ENCODE results near the gene RANBP1.

Gene RANBP1

DNA sequence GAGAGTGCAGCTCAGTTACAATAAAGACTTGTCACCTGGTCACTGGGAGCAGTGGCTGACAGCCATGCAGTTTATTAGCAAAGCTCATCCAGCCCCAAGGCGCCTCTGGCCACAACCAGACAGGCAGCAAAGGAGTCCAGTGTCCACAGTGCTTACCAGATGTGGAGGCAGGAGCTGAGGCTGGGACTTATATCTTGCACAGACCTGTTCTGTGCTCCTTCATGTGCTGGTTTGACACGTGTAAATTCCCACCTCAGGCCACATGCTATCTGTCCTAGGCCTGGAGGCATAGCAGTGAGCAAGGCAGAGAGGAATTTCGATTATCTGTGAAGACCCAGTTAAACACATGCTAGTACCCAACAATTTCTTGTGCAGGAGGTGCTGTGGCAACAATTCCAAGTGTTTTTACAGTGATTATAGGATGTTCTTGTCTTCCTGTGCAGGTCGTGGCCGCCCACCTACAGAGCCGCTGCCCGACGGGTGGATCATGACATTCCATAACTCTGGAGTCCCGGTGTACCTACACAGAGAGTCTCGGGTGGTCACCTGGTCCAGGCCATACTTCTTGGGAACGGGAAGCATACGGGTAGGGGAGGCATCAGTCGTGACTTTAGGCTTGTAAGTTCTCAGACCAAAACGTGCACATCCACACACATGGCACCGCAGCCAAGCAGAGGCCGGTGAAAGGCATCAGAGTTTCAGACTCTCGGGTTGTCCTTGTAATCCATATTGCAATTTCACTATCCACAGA, 26.5 kb upstream of the RANBP1 start:
- no peak for DNase-seq

DNA sequence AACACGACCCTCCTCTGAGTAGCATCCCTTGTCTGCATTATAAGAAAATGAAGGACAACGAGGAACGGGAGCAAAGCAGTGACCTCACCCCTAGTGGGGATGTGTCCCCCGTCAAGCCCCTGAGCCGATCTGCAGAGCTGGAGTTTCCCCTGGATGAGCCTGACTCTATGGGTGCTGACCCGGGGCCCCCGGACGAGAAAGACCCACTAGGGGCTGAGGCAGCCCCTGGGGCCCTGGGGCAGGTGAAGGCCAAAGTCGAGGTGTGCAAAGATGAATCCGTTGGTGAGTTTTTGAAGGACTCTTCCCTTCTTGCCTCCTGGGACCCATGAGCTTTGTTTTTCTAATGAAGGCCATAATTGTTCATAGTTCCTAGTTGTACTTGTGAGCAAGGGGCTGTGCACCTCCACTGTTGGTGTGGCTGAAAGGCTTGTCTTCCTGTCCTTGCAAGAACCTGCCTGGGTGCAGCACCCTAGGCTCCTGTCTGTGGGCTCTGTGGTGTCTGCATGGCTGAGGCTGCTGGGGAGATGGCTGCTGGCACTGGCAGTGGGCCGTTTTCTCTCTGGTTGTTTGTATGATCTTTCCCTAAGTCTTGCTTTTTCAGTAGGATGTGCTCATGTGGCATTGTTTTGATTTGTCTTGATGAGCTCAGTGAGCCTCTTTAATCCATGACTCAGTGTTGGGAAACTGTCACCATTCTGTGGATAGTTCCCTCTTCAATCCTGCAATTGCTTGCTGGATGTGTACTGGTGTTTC, 25.8 kb upstream of the RANBP1 start:
- no peak for DNase-seq

DNA sequence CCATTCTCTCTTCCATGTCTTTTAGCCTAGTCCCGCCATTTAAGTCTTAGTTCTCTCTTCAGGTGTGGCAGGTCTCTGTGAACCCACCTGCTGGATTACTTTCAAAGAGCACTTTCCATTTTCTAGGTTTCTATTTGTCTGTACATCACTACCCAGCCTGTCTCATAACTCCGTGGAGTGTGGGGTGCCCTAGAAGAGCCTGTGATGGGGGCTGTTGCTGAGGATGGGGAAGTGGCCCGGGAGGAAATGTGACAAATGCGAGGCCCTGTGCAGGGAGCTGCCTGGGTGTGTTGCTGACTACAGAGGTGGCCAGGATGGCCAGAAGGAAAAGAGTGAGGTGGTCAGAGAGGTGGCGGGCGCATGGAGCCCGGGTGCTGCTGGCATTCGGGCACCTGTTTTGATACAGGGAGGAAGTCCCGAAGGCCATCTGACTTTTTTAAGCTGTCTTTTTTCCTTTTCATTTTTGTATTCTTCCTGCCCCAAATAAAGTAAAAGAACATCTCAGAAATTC, 25.1 kb upstream of the RANBP1 start:
- DNase-seq = no peak

DNA sequence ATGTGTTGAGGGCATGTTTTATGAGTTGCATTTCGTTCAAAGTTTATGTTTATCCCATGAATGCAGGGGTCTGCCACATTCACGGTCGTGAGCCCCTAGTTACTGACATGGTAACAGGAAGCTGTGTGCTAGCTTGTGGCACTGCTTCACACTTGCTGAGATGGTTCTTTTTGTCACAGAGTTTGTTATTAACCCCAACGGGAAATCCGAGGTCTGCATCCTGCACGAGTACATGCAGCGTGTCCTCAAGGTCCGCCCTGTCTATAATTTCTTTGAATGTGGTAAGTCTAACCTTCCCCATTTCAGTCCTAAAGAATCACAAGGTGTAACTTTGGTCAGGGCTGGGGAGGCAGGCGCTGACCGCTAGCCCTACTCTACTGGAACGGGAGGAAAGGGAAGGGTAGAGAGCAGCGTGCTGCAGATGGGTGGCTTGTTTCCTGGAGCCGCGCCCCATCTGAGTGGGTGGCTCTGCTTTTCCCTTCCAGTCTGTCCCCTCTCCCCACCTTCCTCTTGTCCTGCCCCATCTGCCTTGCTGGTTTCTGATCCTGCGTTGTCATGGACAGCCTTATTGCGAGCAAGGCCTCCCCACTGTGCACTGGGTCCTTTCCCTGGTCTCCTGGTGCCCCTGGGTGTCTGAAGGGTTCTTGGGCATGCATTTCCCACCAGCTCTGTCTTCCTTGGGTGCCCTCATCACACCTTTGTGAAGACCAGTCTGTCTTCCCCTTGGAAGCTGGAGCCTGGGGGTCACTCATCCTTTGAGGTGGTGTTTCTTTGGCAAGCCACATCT, 24.0 kb upstream of the RANBP1 start:
- DNase-seq = no peak

DNA sequence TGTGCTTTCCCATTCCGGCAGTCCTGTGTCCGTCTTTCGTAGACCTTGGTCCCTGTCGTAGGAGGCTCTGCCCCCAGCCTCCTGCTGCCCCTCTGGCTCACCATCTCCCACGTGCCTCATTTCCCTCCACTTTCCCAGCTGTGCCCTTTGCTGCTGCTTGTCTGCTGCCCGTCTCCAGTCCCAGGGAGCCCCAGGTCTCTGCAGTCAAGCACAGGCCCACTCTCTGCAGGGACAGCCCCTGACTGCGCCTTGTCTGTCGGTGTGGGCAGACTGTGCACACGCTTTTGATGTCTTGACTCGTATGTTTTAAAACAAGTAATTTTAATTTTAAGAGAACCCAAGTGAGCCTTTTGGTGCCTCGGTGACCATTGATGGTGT, 23.4 kb upstream of the RANBP1 start:
- no peak for DNase-seq

DNA sequence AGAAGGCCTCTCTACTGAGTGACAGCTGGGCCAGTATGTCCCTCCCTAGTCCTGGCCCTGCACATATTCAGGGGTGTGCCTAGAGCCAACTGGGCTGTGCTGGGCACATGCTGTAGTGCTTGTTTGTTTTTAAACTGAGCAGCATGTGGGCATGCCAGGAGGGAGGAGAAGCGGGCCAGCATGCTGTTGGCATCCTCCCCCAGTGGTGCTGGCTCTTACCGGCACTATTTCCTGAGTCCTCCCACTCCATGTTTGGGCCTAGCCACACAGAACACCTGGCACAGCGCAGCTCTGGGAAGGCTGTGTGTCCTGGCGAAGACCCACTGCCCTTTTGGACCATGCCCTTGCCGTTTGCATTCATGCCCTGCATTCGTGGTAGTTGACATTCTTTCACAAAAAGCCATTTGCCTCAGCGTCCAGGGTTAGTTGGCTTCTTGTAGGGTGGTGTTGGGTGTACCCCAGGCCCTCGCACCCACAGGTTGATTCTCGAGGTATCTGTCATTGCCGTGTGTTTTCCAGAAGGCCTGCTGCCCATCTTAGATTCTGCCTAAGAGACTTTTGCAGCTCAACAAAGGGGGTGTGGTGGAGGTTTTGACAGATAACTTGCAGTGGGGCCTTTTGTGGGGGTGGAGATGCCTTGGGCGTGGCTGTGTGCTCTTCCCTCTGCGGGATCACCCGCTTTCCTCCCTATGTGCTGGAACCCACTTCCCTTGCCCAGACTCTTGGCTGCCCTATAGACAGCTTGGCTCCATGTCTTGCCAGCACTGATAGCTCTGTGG, 22.3 kb upstream of the RANBP1 start:
- DNase-seq = no peak

DNA sequence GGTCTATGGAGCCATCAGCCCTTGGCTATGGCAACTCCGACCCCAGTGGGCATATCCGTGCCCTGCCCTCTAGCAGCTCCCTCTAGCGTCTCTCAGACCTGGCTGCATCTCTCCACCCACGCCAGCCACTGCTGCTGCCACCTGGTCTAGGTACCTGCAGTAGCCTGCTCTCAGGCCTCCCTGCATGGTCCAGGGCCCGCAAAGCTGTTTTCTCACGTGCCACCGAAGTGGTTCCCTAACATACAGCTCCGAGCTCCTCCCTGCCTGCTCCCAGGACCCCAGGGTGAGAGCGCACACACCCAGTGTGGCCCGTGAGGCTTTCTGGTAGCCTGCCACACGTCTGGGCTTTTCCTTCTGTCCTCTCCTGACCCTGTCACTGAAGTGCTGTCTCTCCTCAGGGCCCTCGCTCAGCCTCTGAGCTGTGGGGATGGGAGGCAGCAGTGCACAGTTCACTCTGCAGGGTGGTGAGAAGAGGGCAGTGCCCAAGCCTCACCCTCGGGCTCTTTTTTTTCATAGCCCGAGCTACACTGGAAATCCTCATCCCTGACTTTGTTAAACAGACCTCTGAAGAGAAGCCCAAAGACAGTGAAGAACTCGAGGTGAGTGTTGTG, 21.6 kb upstream of the RANBP1 start:
- no peak for DNase-seq

DNA sequence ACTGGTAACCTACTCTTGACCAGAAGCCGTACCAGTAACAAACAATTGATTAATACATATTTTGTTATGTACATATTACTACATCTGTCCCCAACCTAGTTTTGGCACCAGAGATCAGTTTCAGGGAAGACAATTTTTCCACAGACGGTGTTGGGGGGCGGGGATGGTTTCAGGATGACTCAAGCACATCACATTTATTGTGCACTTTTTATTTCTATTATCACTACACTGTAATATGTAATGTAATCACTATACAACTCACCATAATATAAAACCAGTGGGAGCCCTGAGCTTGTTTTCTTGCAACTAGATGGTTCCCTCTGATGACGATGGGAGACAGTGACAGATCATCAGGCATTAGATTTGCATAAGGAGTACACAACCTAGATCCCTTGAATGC, 20.4 kb upstream of the RANBP1 start:
- no peak for DNase-seq

DNA sequence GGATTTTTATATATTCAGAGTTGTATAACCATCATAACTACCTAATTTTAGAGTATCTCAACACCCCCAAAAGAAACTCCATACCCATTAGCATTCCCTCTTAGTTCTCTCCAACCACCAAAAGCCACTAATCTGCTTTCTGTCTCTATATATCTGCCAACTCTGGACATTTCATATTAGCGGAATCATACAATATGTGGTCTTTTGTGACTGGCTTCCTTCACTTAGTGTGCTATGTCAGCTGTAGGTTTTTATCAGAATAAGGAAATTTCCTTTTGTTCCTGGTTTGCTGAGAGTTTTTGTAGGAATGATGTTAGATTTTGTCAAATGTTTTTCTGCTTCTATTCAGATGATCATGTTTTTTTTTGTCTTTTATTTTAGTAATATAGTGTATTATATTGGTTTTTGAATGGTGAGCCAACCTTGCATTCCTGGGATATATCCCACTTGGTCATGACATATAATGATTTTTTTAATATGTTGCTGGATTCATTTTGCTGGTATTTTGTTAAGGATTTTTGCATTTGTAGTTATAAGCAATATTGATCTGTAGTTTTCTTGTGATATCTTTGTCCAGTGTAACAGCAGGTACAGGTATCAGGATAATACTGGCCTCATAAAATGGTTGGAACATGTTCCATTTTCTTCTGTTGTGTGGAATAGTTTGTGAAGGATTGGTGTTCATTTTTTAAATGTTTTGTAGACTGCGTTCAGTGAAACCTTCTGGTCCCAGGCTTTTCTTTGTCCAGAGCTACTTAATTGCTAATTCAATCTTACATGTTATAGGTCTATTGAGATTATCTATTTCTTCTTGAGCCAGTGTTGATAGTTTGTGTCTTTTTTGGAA, 19.1 kb upstream of the RANBP1 start:
- no peak for DNase-seq

DNA sequence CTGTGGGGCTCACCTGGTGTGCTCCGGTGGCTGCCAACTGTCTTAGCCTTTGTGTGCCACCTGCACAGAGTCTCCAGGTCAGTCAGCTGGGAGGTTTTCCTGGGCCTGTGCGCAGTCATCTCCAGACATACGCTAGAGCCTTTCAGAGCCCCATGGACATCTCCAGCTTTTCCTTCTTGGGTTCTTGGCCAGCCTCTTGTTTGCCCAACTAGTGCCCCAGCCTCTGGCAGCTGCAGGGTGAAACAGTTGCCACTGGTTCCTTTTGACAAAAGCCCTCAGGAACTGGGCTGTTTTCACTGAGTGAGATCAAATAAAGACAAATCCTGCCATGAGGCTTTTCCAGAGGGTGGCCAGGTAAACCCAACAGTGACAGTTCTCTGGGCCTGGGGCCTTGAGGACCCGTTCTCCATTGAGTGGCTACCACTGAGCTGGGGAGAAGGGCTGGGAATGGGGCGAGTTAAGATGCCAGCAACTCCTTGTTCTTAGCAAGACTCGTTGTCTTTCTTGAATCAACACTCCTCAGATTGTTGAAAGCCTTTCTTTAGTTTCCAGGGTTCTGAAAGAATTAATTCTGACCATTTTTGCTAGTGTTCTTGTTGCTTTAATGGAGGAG, 16.7 kb upstream of the RANBP1 start:
- no peak for DNase-seq

DNA sequence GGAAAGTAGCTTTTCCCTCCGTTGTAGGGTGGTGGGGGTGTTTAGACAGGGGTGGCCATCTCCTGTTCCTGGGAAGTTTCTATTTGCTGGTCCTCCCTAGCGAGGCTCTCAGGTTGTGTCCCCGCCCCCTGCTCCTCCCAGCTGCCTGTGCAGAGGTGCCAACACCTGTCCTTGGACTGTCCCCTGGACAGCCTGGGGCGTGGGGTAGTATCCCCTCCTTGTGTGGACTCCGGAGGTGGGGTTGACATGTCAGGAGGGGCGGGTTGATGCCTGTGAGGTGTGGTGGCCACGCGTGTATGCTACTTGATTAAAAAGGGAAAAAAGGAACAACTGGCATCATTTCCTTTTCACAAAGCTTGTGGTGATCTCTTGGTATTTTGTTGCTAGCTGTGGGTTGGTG, 14.3 kb upstream of the RANBP1 start:
- no peak for DNase-seq

DNA sequence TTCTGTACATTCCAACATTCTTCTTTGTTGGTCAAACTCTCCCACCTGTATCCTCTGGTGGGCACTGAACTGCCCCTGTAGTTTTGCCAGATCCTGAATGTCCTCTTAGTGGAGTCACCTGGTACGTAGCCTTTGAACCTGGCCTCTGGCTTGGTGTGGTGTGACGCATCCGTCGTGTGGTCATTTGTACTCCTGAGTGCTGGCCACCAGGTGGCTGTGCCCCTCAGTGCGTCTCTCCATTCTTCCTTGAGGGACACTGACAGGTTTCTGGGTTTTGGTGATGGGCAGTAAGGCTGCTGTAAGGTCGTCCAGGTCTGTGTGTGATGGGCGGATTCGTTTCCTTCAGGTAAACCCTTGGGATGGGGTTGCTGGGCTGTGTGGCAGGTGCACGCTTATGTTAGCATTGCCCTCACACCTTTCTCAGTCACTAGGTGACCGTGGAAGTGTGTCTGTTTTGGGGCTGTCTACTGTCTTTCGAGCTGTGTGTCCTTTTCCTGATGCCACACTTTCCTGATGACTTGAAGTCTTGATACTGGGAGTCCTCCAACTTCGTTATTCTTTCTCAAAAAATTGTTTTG, 13.6 kb upstream of the RANBP1 start:
- DNase-seq = no peak

DNA sequence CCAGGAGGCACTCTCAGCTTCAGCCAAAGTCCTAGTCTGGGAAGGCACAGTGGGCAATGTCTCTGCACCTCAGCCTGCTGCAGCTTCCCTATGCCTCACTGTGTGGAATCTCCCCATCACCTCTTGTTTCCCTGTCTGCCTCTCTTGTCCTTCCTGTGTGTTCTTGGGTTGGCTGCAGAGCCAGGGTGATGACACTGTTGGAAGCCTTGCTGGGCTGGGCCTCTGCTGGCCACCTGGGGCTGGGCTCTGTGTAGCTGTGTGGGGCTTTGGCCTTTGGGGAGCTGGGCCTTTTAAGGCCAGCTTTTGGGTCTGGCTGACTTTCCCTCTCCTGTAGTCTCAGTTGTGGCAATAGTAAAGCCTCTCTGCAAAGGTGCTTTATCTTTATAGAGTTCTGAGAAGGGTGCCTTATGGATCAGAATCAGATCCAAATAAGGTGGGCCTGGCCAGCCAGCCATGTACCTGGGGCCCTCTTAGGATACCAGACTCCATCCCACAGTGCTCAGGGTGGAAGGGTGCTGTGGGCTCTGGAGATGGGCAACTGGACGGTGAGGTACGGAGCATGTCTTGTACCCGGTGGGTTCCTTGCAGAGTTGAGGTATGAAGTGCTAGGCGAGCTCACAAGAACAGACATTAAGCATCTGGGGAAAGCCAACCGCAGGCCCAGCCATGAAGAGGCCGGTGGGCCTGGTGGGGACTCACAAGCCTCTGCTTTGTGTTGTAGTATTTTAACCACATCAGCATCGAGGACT, 10.3 kb upstream of the RANBP1 start:
- DNase-seq = no peak

DNA sequence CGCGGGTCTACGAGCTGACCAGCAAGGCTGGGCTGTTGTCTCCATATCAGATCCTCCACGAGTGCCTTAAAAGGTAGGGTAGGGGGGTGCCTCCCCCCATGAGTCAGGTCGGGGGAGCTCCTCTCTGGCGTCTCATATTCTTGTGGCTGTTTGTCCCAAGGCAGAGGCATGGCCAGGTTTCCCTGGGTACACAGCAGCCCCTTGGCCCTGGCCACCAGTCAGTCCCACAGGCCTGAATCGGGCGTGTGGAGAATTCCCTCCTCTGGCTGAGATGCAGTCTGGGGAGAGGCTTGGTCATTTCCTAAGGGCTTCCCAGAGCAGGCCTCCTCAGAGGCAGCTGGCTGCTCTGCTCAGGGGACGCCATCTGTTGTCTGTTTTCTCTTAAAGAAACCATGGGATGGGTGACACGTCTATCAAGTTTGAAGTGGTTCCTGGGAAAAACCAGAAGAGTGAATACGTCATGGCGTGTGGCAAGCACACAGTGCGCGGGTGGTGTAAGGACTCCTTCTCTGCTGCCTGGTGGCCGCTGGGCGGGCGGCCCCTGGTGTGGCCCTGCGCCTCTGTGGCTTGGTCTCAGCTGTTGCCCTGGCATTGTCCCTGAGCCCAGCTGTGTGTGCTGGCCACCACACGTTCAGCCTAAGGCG, 9.6 kb upstream of the RANBP1 start:
- DNase-seq = no peak

DNA sequence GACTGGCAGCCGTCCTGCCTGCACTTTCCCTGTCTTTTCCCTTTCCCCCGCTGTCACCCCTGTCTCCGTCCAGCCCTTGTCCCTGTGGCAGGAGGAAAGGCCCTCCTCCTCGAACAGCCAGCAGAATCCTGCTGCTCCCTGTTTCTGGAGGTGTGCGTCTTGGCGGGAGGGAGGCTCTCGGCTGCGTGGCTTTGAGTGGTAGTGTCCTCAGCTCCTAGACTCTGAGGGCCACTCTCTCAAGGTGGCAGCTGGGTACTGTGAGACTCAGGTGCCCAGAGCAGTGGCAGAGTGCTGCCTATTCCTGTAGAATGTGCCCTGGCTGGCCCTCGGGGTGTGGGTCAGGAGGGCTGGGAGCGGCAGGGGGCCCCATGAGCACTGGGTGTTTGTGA, 9.1 kb upstream of the RANBP1 start:
- DNase-seq = no peak

DNA sequence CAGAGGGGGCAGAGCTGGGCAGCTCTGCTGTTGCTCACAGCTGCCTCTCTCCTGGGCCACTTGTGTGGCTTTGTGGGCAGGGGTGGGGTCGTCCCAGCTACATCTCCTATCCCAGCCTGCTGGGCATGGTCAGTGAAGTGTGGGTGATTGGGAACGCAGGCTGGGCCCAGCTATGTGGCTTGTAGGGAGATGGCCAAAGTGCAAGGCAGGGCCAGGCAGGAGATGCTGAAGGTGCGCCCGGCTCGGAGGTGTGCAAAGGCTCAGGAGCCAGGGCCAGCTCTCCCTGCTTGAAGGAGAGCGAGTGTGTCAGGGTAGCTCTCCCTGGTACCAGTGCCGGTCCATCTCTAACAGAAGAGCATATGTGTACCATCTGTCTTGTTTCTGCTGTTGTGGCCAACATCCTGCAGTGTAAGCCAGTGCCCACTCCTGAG, 8.4 kb upstream of the RANBP1 start:
- no peak for DNase-seq

DNA sequence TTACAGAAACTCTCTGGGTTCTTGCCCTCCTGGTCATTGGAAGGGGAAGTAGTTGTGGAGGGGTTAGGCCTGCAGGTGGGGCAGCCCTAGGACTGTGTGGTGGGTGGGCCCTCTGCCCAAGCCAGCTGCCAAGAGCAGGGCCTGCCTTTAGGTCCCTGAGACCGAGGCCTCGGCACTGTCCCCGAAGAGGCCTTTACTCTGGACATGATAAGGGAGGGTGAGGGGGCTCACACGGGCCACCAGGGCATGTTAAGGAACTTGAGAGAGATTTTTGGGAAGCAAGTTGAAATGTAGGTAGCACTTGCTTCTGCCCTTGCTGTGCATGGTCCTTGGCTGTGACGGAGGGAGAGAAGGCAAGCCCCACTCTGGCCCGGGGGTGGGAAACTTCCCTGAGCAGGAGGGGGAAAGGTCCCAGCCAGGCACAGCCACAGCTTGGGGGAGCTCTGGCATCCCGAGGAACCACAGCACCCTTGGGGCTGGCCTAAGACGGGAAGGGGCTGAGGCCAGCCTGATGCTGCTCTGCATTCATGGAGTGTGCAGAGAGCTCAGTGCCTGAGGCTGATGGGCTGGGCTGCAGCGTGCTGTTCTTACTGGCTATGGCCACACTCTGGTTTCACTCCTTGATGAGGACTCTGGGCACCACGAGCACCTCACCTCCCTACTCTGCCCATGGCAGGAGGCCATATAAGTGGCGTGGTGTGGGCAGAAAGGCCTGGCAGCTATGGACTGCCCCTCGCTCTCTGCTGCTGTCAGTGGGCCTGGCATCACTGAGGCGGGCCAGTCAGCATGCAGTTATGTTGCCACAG, 7.8 kb upstream of the RANBP1 start:
- no peak for DNase-seq

DNA sequence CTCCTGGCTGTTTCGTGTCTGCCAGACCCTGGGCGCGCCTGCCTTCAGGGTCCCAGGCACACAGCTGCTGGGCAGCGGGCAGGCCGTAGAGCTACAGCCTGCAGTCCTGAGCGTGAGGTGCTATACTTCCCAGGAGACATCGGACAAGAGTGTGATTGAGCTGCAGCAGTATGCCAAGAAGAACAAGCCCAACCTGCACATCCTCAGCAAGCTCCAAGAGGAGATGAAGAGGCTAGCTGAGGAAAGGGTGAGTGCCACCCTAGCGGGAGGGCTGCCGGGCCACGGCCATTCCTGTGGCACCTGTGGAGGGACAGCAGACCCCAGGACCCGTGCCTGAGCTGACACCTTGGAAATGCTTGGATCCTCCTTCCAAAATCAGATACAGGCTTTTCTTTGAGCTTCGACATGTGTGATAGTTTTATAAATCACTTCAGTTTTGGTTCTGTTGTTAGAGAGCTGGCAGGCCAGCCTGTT, 7.1 kb upstream of the RANBP1 start:
- DNase-seq = no peak
